NK-92 treated with Interleukin-12 subunit alpha and Interleukin-12 subunit beta, amount 100 ng/mL, for 24 hours (cell line): ENCODE measurements around the gene GPR17.

Source experiments
- DNase-seq: peaks from one replicate; lab custom pipeline; 2025; lab: John Stamatoyannopoulos, UW

GPR17 gene

GRCh38 chr2:127654838-127655175 lies 8.9 kb downstream of the GPR17 start:
- DNase-seq: no peak

GRCh38 chr2:127655209-127656073 lies 9.5 kb downstream of the GPR17 start:
- DNase-seq: no peak

- no peak for DNase-seq
Observed at GRCh38 chr2:127656569-127657231, 10.7 kb downstream of the GPR17 start.

- no peak for DNase-seq
Observed at GRCh38 chr2:127657232-127657595, 11.3 kb downstream of the GPR17 start.

GRCh38 chr2:127658146-127658545 lies 12.2 kb downstream of the GPR17 start:
- DNase-seq: no peak

GRCh38 chr2:127658641-127659407 lies 12.9 kb downstream of the GPR17 start:
- DNase-seq: no peak

- DNase-seq: no peak
Observed at GRCh38 chr2:127659408-127660290, 13.7 kb downstream of the GPR17 start.

- DNase-seq: no peak
Observed at GRCh38 chr2:127660291-127660578, 14.3 kb downstream of the GPR17 start.

GRCh38 chr2:127661072-127661649 lies 15.2 kb downstream of the GPR17 start:
- no peak for DNase-seq

GRCh38 chr2:127661949-127662510 lies 16.1 kb downstream of the GPR17 start:
- no peak for DNase-seq

- DNase-seq: no peak
Observed at GRCh38 chr2:127662937-127663565, 17.1 kb downstream of the GPR17 start.

GRCh38 chr2:127663566-127664064 lies 17.7 kb downstream of the GPR17 start:
- DNase-seq: no peak

- no peak for DNase-seq
Observed at GRCh38 chr2:127664065-127664894, 18.3 kb downstream of the GPR17 start.

- no peak for DNase-seq
Observed at GRCh38 chr2:127664895-127665225, 18.9 kb downstream of the GPR17 start.

GRCh38 chr2:127665267-127665893 lies 19.4 kb downstream of the GPR17 start:
- no peak for DNase-seq

GRCh38 chr2:127669056-127669455 lies 23.1 kb downstream of the GPR17 start:
- no peak for DNase-seq

GRCh38 chr2:127670055-127670956 lies 24.4 kb downstream of the GPR17 start:
- DNase-seq: no peak

- no peak for DNase-seq
Observed at GRCh38 chr2:127670957-127671290, 25.0 kb downstream of the GPR17 start.
